ENCODE results near the gene C6orf136. TPM values are rescaled to one million over a fixed set of nuclear protein-coding genes. Genes with fewer than 3 reads are reported as not detected.

C6orf136 gene
- total and polyA plus RNA-seq, 12 donors, result 39.8 to 134 (median 53.3) TPM

- Histone ChIP-seq H3K9me3 (no peaks in the 10 kb centered on the region), H3K36me3 (peaks cover 0 to 86% (median 6%) of the 10 kb centered on the region in 9 donors), H3K4me1 (peaks cover 0 to 10% (median 0%) of the 10 kb centered on the region in 9 donors), H3K27ac (no peak overlapping the region), H3K4me3 (no peak overlapping the region), H3K27me3 (no peaks in the 10 kb centered on the region)
- no peak for DNase-seq
- WGBS, 2 donors, result 81 to 85% methylated on average over 10 of the region's 10 CpGs
- intact Hi-C loops (cut with DNase I), result no loop called here
- TF ChIP-seq CTCF (IDR thresholded peaks at IDR 0.05), result no peak
- no peak for ATAC-seq
Measured at GRCh38 chr6:30640481-30640880, 6.5 kb upstream of the C6orf136 start.

GRCh38 chr6:30641048-30641447 lies 5.9 kb upstream of the C6orf136 start:
- Histone ChIP-seq H3K9me3 (no peaks in the 10 kb centered on the region), H3K36me3 (peaks cover 0 to 86% (median 6%) of the 10 kb centered on the region in 9 donors), H3K27me3 (no peaks in the 10 kb centered on the region), H3K4me1 (peaks cover 0 to 16% (median 4%) of the 10 kb centered on the region in 9 donors), H3K27ac (no peak overlapping the region), H3K4me3 (no peak overlapping the region)
- no peak for TF ChIP-seq CTCF (IDR thresholded peaks at IDR 0.05)
- ATAC-seq (no peak), DNase-seq (no peak)
- 81 to 92% methylated on average over 1 of the region's 1 CpG for WGBS, 2 donors
- intact Hi-C loops (cut with DNase I), result no loop called here

- peaks cover 0 to 67% (median 6%) of the 10 kb centered on the region in 9 donors for H3K36me3 ChIP-seq
- 95 to 100% methylated on average over 2 of the region's 2 CpGs for WGBS, 2 donors
- no peak overlapping the region for H3K27ac ChIP-seq
- intact Hi-C loops (cut with DNase I), result no loop called here
- no peaks in the 10 kb centered on the region for H3K27me3 ChIP-seq
- no peak for ATAC-seq
- TF ChIP-seq CTCF (IDR thresholded peaks at IDR 0.05), result no peak
- H3K4me1 ChIP-seq, result peaks cover 7 to 32% (median 22%) of the 10 kb centered on the region in 9 donors
- H3K4me3 ChIP-seq, result no peak overlapping the region
- DNase-seq, result no peak
- no peaks in the 10 kb centered on the region for H3K9me3 ChIP-seq
Measured at GRCh38 chr6:30643656-30644055, 3.3 kb upstream of the C6orf136 start.

- intact Hi-C loops (cut with DNase I), result no loop called here
- H3K4me1 ChIP-seq, result peaks cover 7 to 36% (median 22%) of the 10 kb centered on the region in 9 donors
- 84 to 85% methylated on average over 5 of the region's 5 CpGs for WGBS, 2 donors
- H3K36me3 ChIP-seq, result peaks cover 0 to 62% (median 6%) of the 10 kb centered on the region in 9 donors
- no peaks in the 10 kb centered on the region for H3K27me3 ChIP-seq
- H3K27ac ChIP-seq, result no peak overlapping the region
- TF ChIP-seq CTCF (IDR thresholded peaks at IDR 0.05), result no peak
- H3K4me3 ChIP-seq, result no peak overlapping the region
- no peaks in the 10 kb centered on the region for H3K9me3 ChIP-seq
- DNase-seq (no peak), ATAC-seq (no peak)
Measured at GRCh38 chr6:30644769-30645168, 2.2 kb upstream of the C6orf136 start.

All from heart right ventricle (tissue), 16 donors.